ENCODE data around the gene ZNF92.

DNA sequence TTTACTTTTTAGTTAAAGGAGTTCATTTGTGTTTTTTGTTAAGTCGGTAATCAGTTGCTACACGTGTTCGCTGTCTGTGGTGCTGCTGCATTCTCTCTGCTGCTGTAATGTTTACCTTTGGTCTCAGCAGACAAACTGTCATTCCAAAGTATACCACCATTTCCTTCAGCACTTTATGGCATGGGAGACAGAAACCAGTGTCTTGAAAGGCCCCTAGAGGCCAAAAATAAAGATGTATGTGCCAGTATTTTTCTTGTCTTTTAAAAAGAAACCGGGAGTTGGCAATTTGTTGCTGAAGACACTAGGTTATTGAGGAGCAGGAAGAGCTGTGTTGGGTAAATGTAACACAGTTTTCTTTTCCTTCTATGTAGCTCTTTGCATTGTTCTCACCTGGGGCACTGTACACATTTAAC is 24.1 kb downstream of the ZNF92 start:
- TF ChIP-seq CTCF (IDR thresholded peaks at IDR 0.05) (no peak), POLR2A (IDR thresholded peaks at IDR 0.05) (no peak)

Measured in adrenal gland (tissue), 5 donors.